Uterus (tissue), 4 donors: ENCODE data around the gene ASIC4. TPM values are rescaled to one million over a fixed set of nuclear protein-coding genes. Genes with fewer than 3 reads are reported as not detected.

Source experiments
- DNase-seq, 2 donors: peaks; one replicate each; pipeline ENCODE4 v3.0.0-alpha.2; 2019 to 2020
- H3K27ac ChIP-seq, 2 donors: fragments of 200-600 bp; sonication (generic); 1 replicate in 1 of 2; 2 replicates in 1 of 2; pipeline ENCODE4 v1.5.1; 2016 to 2018
- H3K27me3 ChIP-seq, 2 donors: fragments of 200-600 bp; sonication (generic); one replicate each; pipeline ENCODE4 v1.5.1; 2018 to 2019; ENCODE audit warnings: control low read depth in 1 of 2
- H3K36me3 ChIP-seq, 2 donors: fragments of 200-600 bp; sonication (generic); one replicate each; pipeline ENCODE4 v1.5.1; 2019; ENCODE audit warnings: control low read depth in 1 of 2
- H3K4me1 ChIP-seq, 2 donors: fragments of 200-600 bp; sonication (generic); one replicate each; pipeline ENCODE4 v1.5.1; 2018 to 2019; ENCODE audit warnings: control low read depth in 1 of 2
- H3K4me3 ChIP-seq, 2 donors: fragments of 200-600 bp; sonication (generic); 1 replicate in 1 of 2; 2 replicates in 1 of 2; pipeline ENCODE4 v1.5.1; 2018 to 2019; ENCODE audit warnings: mild to moderate bottlenecking in 1 of 2
- H3K9me3 ChIP-seq, 2 donors: fragments of 200-600 bp; sonication (generic); one replicate each; pipeline ENCODE4 v1.5.1; 2019; ENCODE audit warnings: control low read depth in 1 of 2
- CTCF ChIP-seq, 4 experiments: fragments of 200-600 bp in 2 of 4; fragments of 450-650 bp in 2 of 4; sonication (generic) in 2 of 4; IDR thresholded peaks; one replicate each; pipeline ENCODE4 v1.5.1; 2016 to 2019; ENCODE audit warnings: antibody characterized with exemption in 4 of 4, mild to moderate bottlenecking in 2 of 4, moderate library complexity in 1 of 4
- POLR2A ChIP-seq, 2 donors: fragments of 450-650 bp; IDR thresholded peaks; one replicate each; pipeline ENCODE4 v1.6.1; 2016; ENCODE audit warnings: antibody characterized with exemption in 2 of 2, mild to moderate bottlenecking in 1 of 2, moderate library complexity in 1 of 2
- intact Hi-C: fragments of 100-400 bp; cut with DNase I; formaldehyde crosslinking; loops from one replicate; pipeline ENCODE4 v1.15.1; 2023; ENCODE audit warnings: low total_unique reads
- microRNA-seq: library from miRNA; unstranded; fragments of <30 nt; microRNA quantifications from one replicate; pipeline ENCODE4, GENCODE V29; 2016; ENCODE audit warnings: borderline microRNAs expressed, borderline replicate concordance
- small RNA-seq: library from RNA; depleted of rRNA; stranded (forward); fragments of <200 nt; gene quantifications from one replicate; pipeline ENCODE3, GENCODE V24; 2016
- total RNA-seq, 4 donors: library from RNA; depleted of rRNA in 3 of 4; stranded (reverse); fragments of >200 nt in 3 of 4; gene quantifications; one replicate each; pipeline versions ENCODE4 v1.1.0 to v1.2.4, GENCODE V29; 2014 to 2023
- donor health status: DM: yes; HTN: yes; CAD: no.

The ASIC4 gene
- total RNA-seq, 4 donors from 2014 or later: 0.21 to 0.30 TPM; not detected in 2

- Histone ChIP-seq H3K4me1 (no peaks in the 10 kb centered on the region), H3K9me3 (no peaks in the 10 kb centered on the region), H3K27ac (no peak overlapping the region), H3K4me3 (no peak overlapping the region), H3K36me3 (no peaks in the 10 kb centered on the region), H3K27me3 (no peaks in the 10 kb centered on the region)
- TF ChIP-seq CTCF (IDR thresholded peaks at IDR 0.05): no peak
- no peak for TF ChIP-seq POLR2A (IDR thresholded peaks at IDR 0.05)
- intact Hi-C loops: no loop called here
- no peak for DNase-seq
Measured at GRCh38 chr2:219578811-219579613, 64.7 kb downstream of the ASIC4 start.

GRCh38 chr2:219581346-219581745 lies 67.1 kb downstream of the ASIC4 start:
- no peak for TF ChIP-seq POLR2A (IDR thresholded peaks at IDR 0.05)
- no peak overlapping the region for H3K4me3 ChIP-seq
- H3K4me1 ChIP-seq: no peaks in the 10 kb centered on the region
- no peaks in the 10 kb centered on the region for H3K27me3 ChIP-seq
- DNase-seq: no peak
- H3K27ac ChIP-seq: no peak overlapping the region
- intact Hi-C loops: no loop called here
- H3K9me3 ChIP-seq: no peaks in the 10 kb centered on the region
- H3K36me3 ChIP-seq: no peaks in the 10 kb centered on the region

Small RNA genes within 50 kb of the gene (microRNA-seq; reads per million reads assigned to microRNA genes)
- gene MIR3132: not detected

Small RNA genes within 50 kb of the gene (small RNA-seq; reads per million reads assigned to genes)
- gene MIR3132: not detected

Other genes starting within 250 kb of the ASIC4 start
- 10 to 100 TPM; 32.1 to 92.1 (median 69.1) TPM for gene DNAJB2, start 235.1 kb upstream of the ASIC4 start, total RNA-seq
- gene PTPRN, start 205.1 kb upstream of the ASIC4 start, total RNA-seq: under 1 TPM in 2 of 4 donors, not detected in 2; 0.21 to 0.55 TPM
- gene RESP18, start 181.7 kb upstream of the ASIC4 start, total RNA-seq: not detected
- gene DNPEP, start 126.6 kb upstream of the ASIC4 start, total RNA-seq: 10 to 100 TPM; 35.9 to 93.7 (median 47.5) TPM
- gene DES, start 96.1 kb upstream of the ASIC4 start, total RNA-seq: 1,000 to 10,000 TPM in 2 of 4 donors, 100 to 1,000 TPM in 2; 578 to 3,551 (median 1,628) TPM
- 100 to 1,000 TPM in 1 of 4 donors, 10 to 100 TPM in 3; 22.9 to 318 (median 36.1) TPM for gene SPEG, start 79.6 kb upstream of the ASIC4 start, total RNA-seq
- gene GMPPA, start 15.6 kb upstream of the ASIC4 start, total RNA-seq: 10 to 100 TPM; 14.1 to 39.5 (median 27.6) TPM
- 100 to 1,000 TPM in 1 of 4 donors, 10 to 100 TPM in 3; 16.5 to 194 (median 42.5) TPM for gene CHPF, start 29.3 kb downstream of the ASIC4 start, total RNA-seq
- gene TMEM198, start 29.5 kb downstream of the ASIC4 start, total RNA-seq: 1 to 10 TPM in 2 of 4 donors, under 1 TPM in 1, not detected in 1; 0.77 to 5.3 (median 5.1) TPM
- 100 to 1,000 TPM in 2 of 4 donors, 10 to 100 TPM in 2; 53.2 to 146 (median 113) TPM for gene OBSL1, start 57.1 kb downstream of the ASIC4 start, total RNA-seq
- gene INHA, start 57.8 kb downstream of the ASIC4 start, total RNA-seq: 1 to 10 TPM in 1 of 4 donors, not detected in 3; 2.4 TPM
- gene STK11IP, start 83.4 kb downstream of the ASIC4 start, total RNA-seq: 10 to 100 TPM in 2 of 4 donors, 1 to 10 TPM in 1, under 1 TPM in 1; 0.51 to 28.0 (median 13.1) TPM
- 10 to 100 TPM in 1 of 4 donors, 1 to 10 TPM in 3; 2.3 to 29.4 (median 3.5) TPM for gene SLC4A3, start 113.1 kb downstream of the ASIC4 start, total RNA-seq